GM23338 (cell line): ENCODE results near the gene SLC39A8. TPM values are rescaled to one million over a fixed set of nuclear protein-coding genes. Genes with fewer than 3 reads are reported as not detected.

Source experiments
- ATAC-seq: fragments of 200-7000 bp; cut with Tn5 transposase; 3 replicates; pipeline ENCODE4 v1.9.1; 2020
- DNase-seq: peaks from one replicate; pipeline ENCODE4 v3.0.0-alpha.2; 2015; ENCODE audit warnings: low spot score
- H2AFZ ChIP-seq: fragments of 200-600 bp; sonication (generic); 2 replicates; pipeline ENCODE4 v1.8.0; 2016; ENCODE audit warnings: antibody characterized with exemption, mild to moderate bottlenecking, moderate library complexity
- H3F3A ChIP-seq: fragments of 200-600 bp; sonication (generic); replicated peaks from 2 replicates; pipeline ENCODE4 v1.8.0; 2017; ENCODE audit warnings: antibody characterized with exemption, mixed run types, low read depth
- H3K27ac ChIP-seq: fragments of 200-600 bp; sonication (generic); 2 replicates; pipeline ENCODE4 v1.6.1; 2016; ENCODE audit warnings: low read depth
- H3K27me3 ChIP-seq: fragments of 200-600 bp; sonication (generic); 2 replicates; pipeline ENCODE4 v1.8.0; 2016; ENCODE audit warnings: mild to moderate bottlenecking, mixed run types, moderate library complexity; ENCODE audit not compliant: insufficient read depth
- H3K36me3 ChIP-seq: fragments of 200-600 bp; sonication (generic); 2 replicates; pipeline ENCODE4 v1.8.0; 2016; ENCODE audit warnings: mild to moderate bottlenecking; ENCODE audit not compliant: insufficient read depth
- H3K4me1 ChIP-seq: fragments of 200-600 bp; sonication (generic); 2 replicates; pipeline ENCODE4 v1.8.0; 2016; ENCODE audit warnings: mild to moderate bottlenecking, moderate library complexity; ENCODE audit not compliant: insufficient read depth
- H3K4me2 ChIP-seq: fragments of 200-600 bp; sonication (generic); 2 replicates; pipeline ENCODE4 v1.7.1; 2017; ENCODE audit warnings: mixed run types
- H3K4me3 ChIP-seq: fragments of 200-600 bp; sonication (generic); 2 replicates; pipeline ENCODE4 v1.6.1; 2016; ENCODE audit warnings: mixed run types
- H3K79me2 ChIP-seq: fragments of 200-600 bp; sonication (generic); replicated peaks from 2 replicates; pipeline ENCODE4 v1.8.0; 2017; ENCODE audit warnings: mild to moderate bottlenecking; ENCODE audit not compliant: insufficient read depth
- H3K9me2 ChIP-seq: fragments of 200-600 bp; sonication (generic); 2 replicates; pipeline ENCODE4 v1.8.0; 2017; ENCODE audit not compliant: insufficient read depth
- H4K20me1 ChIP-seq: fragments of 200-600 bp; sonication (generic); replicated peaks from 2 replicates; pipeline ENCODE4 v1.8.0; 2017; ENCODE audit warnings: mild to moderate bottlenecking; ENCODE audit not compliant: insufficient read depth
- H3K27ac Mint-ChIP-seq: 2 replicates; pipeline ENCODE4 v1.8.0; 2020; ENCODE audit warnings: inconsistent platforms, mild to moderate bottlenecking, moderate library complexity, mixed read lengths
- H3K27me3 Mint-ChIP-seq: 3 replicates; pipeline ENCODE4 v1.8.0; 2022; ENCODE audit warnings: low read depth, mild to moderate bottlenecking, moderate library complexity, mixed read lengths, inconsistent platforms; ENCODE audit not compliant: insufficient read depth, poor library complexity
- H3K36me3 Mint-ChIP-seq: 3 replicates; pipeline ENCODE4 v1.8.0; 2021; ENCODE audit warnings: low read depth, mild to moderate bottlenecking, inconsistent platforms, moderate library complexity, mixed read lengths
- H3K4me1 Mint-ChIP-seq: 3 replicates; pipeline ENCODE4 v1.8.0; 2020; ENCODE audit warnings: mild to moderate bottlenecking, inconsistent platforms, mixed read lengths
- H3K4me3 Mint-ChIP-seq: 3 replicates; pipeline ENCODE4 v1.8.0; 2021; ENCODE audit warnings: moderate library complexity, mild to moderate bottlenecking, inconsistent platforms, mixed read lengths
- H3K9me3 Mint-ChIP-seq: 3 replicates; pipeline ENCODE4 v1.8.0; 2020; ENCODE audit warnings: moderate library complexity, mild to moderate bottlenecking, inconsistent platforms, mixed read lengths
- CREB1 ChIP-seq: fragments of 250-450 bp; sonication (Bioruptor Pico); IDR thresholded peaks from 2 replicates; pipeline ENCODE4 v1.5.0; 2020; ENCODE audit warnings: low read depth, mild to moderate bottlenecking, moderate library complexity
- EZH2 ChIP-seq: fragments of 200-600 bp; sonication (generic); IDR thresholded peaks from one replicate; pipeline ENCODE4 v1.8.0; 2017; ENCODE audit warnings: antibody characterized with exemption, mild to moderate bottlenecking, low read depth; ENCODE audit not compliant: unreplicated experiment
- JUNB ChIP-seq: IDR thresholded peaks from one replicate; pipeline ENCODE4 v1.6.1; 2016; ENCODE audit warnings: antibody characterized with exemption; ENCODE audit not compliant: unreplicated experiment
- NANOG ChIP-seq: IDR thresholded peaks from 2 replicates; pipeline ENCODE4 v1.6.1; 2016; ENCODE audit warnings: antibody characterized with exemption, borderline replicate concordance
- ZNF114 ChIP-seq: fragments of 250-450 bp; sonication (Bioruptor Pico); IDR thresholded peaks from 2 replicates; pipeline ENCODE4 v1.5.0; 2020; ENCODE audit warnings: mild to moderate bottlenecking, moderate library complexity
- polyA plus RNA-seq: library from polyadenylated mRNA; unstranded; fragments of >200 nt; fragmentation: Nextera tagmentation; extraction: Ambion mirVana; gene quantifications from 2 replicates; pipeline ENCODE4 v1.2.1, GENCODE V29; 2016
- total RNA-seq: library from RNA; depleted of rRNA; stranded (reverse); fragments of >200 nt; shearing (Covaris generic); gene quantifications from 2 replicates; pipeline ENCODE4 v1.2.3, GENCODE V29; 2014
- TF ChIP-seq, protein P1 (sequence below), 2 experiments: fragments of 200-600 bp in 1 of 2; sonication (generic) in 1 of 2; conservative IDR thresholded peaks; 2 replicates each; pipeline versions ENCODE4 v1.5.1 to v1.6.1; 2016 to 2017; ENCODE audit warnings: antibody characterized with exemption in 2 of 2, low read depth in 2 of 2, mild to moderate bottlenecking in 2 of 2, moderate library complexity in 1 of 2
- TF ChIP-seq, protein P2 (sequence below): fragments of 250-450 bp; sonication (Bioruptor Pico); IDR thresholded peaks from 2 replicates; pipeline ENCODE4 v1.5.0; 2020; ENCODE audit warnings: mild to moderate bottlenecking, moderate library complexity

Gene SLC39A8
- total and polyA plus RNA-seq, 2 experiments from 2014 or later, result 20.1 to 42.5 TPM

DNA sequence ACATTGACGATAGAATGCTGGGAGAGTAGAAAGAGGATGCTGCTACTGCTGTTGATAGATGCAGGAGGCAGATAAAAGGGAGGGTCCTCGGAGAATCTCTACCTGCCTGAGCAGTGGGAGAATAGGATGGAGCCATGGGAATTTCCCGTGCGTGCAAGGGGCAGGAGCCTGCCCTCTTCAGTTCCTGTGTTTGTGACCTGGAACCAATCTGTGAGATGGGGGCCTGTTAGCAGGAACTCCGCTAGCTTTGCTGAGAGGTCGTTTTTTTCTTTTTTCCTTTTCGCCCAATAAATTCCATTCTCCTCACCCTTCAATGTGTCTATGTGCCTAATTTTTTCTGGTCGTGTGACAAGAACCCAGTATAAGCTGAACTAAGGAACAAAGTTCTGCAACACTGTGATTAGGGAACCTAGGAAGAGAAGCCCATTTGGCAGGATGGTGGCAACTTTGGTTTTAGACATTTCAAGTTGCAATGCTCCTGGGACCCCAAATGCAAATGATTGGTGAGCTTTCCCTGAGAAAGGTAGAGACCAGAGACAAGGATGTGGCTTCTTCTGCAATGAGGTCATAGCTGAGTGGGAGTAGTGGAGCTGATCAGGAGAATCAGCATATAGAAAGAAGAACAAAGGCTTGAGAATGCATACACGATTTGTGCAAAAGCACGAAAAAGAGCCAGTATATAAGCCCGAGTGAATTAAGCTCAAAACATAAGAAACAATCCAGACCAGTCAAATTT, 23.9 kb downstream of the SLC39A8 start (continued):
- TF ChIP-seq CREB1 (CRISPR knock-in tag) (no peak), EZH2 (no peak), ZNF114 (CRISPR knock-in tag) (no peak), JUNB (no peak)
- TF ChIP-seq, protein P1, sequence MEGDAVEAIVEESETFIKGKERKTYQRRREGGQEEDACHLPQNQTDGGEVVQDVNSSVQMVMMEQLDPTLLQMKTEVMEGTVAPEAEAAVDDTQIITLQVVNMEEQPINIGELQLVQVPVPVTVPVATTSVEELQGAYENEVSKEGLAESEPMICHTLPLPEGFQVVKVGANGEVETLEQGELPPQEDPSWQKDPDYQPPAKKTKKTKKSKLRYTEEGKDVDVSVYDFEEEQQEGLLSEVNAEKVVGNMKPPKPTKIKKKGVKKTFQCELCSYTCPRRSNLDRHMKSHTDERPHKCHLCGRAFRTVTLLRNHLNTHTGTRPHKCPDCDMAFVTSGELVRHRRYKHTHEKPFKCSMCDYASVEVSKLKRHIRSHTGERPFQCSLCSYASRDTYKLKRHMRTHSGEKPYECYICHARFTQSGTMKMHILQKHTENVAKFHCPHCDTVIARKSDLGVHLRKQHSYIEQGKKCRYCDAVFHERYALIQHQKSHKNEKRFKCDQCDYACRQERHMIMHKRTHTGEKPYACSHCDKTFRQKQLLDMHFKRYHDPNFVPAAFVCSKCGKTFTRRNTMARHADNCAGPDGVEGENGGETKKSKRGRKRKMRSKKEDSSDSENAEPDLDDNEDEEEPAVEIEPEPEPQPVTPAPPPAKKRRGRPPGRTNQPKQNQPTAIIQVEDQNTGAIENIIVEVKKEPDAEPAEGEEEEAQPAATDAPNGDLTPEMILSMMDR (conservative IDR thresholded peaks at IDR 0.05; ENCODE audit: low read depth in 2 of 2), result no peak

DNA sequence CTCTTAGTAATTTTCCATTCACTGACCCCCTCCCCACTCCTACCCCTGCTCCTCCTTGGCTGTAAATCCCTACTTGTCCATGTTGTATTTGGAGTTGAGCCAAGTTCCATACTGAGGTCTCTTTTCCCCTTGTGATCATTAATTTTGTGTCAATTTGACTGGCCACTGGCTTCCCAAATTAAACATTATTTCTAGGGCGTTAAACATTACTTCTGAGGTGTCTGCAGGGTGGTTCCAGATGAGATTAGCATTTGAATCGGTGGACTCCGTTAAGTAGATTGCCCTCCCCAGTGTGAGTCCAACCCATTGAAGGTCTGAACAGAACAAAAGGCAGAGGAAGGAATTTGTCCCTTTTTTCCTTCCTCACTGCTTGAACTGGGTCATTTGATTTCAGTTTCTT, 25.7 kb downstream of the SLC39A8 start:
- Mint-ChIP-seq H3K36me3 (no peaks in the 10 kb centered on the region; the same call in 2 of the 3 replicates), H3K4me3 (peak overlapping the region; percentile 50), H3K9me3 (no peaks in the 10 kb centered on the region), H3K4me1 (peaks cover 47% of the 10 kb centered on the region), H3K27me3 (peaks cover 5% of the 10 kb centered on the region), H3K27ac (peak overlapping the region; percentile 84)
- H3F3A ChIP-seq, result 0 out of 2 replicates have a peak, but pooled peaks cover 3% of the 10 kb centered on the region
- H3K4me2 ChIP-seq, result peak overlapping the region; percentile 68
- H3K27me3 ChIP-seq, result no peaks in the 10 kb centered on the region
- TF ChIP-seq, protein P2, sequence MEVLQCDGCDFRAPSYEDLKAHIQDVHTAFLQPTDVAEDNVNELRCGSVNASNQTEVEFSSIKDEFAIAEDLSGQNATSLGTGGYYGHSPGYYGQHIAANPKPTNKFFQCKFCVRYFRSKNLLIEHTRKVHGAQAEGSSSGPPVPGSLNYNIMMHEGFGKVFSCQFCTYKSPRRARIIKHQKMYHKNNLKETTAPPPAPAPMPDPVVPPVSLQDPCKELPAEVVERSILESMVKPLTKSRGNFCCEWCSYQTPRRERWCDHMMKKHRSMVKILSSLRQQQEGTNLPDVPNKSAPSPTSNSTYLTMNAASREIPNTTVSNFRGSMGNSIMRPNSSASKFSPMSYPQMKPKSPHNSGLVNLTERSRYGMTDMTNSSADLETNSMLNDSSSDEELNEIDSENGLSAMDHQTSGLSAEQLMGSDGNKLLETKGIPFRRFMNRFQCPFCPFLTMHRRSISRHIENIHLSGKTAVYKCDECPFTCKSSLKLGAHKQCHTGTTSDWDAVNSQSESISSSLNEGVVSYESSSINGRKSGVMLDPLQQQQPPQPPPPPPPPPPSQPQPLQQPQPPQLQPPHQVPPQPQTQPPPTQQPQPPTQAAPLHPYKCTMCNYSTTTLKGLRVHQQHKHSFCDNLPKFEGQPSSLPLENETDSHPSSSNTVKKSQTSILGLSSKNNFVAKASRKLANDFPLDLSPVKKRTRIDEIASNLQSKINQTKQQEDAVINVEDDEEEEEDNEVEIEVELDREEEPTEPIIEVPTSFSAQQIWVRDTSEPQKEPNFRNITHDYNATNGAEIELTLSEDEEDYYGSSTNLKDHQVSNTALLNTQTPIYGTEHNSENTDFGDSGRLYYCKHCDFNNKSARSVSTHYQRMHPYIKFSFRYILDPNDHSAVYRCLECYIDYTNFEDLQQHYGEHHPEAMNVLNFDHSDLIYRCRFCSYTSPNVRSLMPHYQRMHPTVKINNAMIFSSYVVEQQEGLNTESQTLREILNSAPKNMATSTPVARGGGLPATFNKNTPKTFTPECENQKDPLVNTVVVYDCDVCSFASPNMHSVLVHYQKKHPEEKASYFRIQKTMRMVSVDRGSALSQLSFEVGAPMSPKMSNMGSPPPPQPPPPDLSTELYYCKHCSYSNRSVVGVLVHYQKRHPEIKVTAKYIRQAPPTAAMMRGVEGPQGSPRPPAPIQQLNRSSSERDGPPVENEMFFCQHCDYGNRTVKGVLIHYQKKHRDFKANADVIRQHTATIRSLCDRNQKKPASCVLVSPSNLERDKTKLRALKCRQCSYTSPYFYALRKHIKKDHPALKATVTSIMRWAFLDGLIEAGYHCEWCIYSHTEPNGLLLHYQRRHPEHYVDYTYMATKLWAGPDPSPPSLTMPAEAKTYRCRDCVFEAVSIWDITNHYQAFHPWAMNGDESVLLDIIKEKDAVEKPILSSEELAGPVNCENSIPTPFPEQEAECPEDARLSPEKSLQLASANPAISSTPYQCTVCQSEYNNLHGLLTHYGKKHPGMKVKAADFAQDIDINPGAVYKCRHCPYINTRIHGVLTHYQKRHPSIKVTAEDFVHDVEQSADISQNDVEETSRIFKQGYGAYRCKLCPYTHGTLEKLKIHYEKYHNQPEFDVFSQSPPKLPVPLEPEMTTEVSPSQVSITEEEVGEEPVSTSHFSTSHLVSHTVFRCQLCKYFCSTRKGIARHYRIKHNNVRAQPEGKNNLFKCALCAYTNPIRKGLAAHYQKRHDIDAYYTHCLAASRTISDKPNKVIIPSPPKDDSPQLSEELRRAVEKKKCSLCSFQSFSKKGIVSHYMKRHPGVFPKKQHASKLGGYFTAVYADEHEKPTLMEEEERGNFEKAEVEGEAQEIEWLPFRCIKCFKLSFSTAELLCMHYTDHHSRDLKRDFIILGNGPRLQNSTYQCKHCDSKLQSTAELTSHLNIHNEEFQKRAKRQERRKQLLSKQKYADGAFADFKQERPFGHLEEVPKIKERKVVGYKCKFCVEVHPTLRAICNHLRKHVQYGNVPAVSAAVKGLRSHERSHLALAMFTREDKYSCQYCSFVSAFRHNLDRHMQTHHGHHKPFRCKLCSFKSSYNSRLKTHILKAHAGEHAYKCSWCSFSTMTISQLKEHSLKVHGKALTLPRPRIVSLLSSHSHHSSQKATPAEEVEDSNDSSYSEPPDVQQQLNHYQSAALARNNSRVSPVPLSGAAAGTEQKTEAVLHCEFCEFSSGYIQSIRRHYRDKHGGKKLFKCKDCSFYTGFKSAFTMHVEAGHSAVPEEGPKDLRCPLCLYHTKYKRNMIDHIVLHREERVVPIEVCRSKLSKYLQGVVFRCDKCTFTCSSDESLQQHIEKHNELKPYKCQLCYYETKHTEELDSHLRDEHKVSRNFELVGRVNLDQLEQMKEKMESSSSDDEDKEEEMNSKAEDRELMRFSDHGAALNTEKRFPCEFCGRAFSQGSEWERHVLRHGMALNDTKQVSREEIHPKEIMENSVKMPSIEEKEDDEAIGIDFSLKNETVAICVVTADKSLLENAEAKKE (CRISPR knock-in tag), result peak; percentile 83
- peak; percentile 62; the same call in 1 of the 2 replicates for TF ChIP-seq NANOG
- TF ChIP-seq EZH2, result no peak
- H3K79me2 ChIP-seq, result no peaks in the 10 kb centered on the region
- no peaks in the 10 kb centered on the region for H3K9me2 ChIP-seq
- H3K4me1 ChIP-seq, result peaks cover 44% of the 10 kb centered on the region
- peak overlapping the region; percentile 47 for H3K27ac ChIP-seq
- H2AFZ ChIP-seq, result no peak overlapping the region
- no peaks in the 10 kb centered on the region for H3K36me3 ChIP-seq
- no peaks in the 10 kb centered on the region for H4K20me1 ChIP-seq
- H3K4me3 ChIP-seq, result peak overlapping the region; percentile 33
- ATAC-seq, result peak; percentile 83
- peak; percentile 80 for DNase-seq
